Measurements from ENCODE around the gene NRCAM. TPM values are rescaled to one million over a fixed set of nuclear protein-coding genes. Genes with fewer than 3 reads are reported as not detected.

NRCAM gene
- total and polyA plus RNA-seq, 2 of the 8 experiments (the other 6 are each of a cell fraction or from before 2014, with no cell fraction given) = 2.7 to 3.8 TPM

GRCh38 chr7:108457871-108458270 is 1.6 kb upstream of the NRCAM start:
- no peak overlapping the region for H2BK5ac ChIP-seq (ENCODE audit: low read depth, low read length)

More at GRCh38 chr7:108457871-108458270, 1.6 kb upstream of the NRCAM start:
- FAIRE-seq (no peak), DNase-seq (ENCODE audit: low read depth in 1 of 2, low spot score in 2 of 2) (no peak)
- no peak overlapping the region for H2BK20ac ChIP-seq (ENCODE audit: low read length)
- H3K27me3 ChIP-seq (replicated peaks in 1 of 4; ENCODE audit: control insufficient read depth in 3 of 4, extremely low read depth in 1 of 4, insufficient read depth in 3 of 4, low read length in 3 of 4) = peaks cover 6 to 44% (median 33%) of the 10 kb centered on the region in 4 experiments
- peaks cover 0 to 1% of the 10 kb centered on the region in 2 experiments for H4K20me1 ChIP-seq (replicated peaks in 1 of 2; ENCODE audit: control insufficient read depth in 1 of 2, insufficient read depth in 2 of 2, low read length in 2 of 2)
- POLR2A ChIA-PET (ENCODE audit: partially characterized antibody) = no interaction called here
- H2BK120ac ChIP-seq (replicated peaks; ENCODE audit: low read depth, low read length) = no peak overlapping the region
- no peak overlapping the region for H2AK5ac ChIP-seq (ENCODE audit: low read depth, low read length)
- peaks cover 0 to 4% (median 2%) of the 10 kb centered on the region in 4 experiments; a peak in 3 of 7 replicates for H3K4me1 ChIP-seq (replicated peaks in 1 of 4; ENCODE audit: control insufficient read depth in 3 of 4, insufficient read depth in 4 of 4, low read length in 3 of 4)
- no peak overlapping the region for H3K9ac ChIP-seq (replicated peaks in 1 of 4; ENCODE audit: extremely low read depth in 1 of 4, low read depth in 3 of 4, low read length in 3 of 4)
- no peak overlapping the region for H3K4me3 ChIP-seq (ENCODE audit: extremely low read depth in 1 of 4, insufficient read depth in 2 of 4, low read depth in 3 of 4, low read length in 4 of 4)
- no peak overlapping the region for H2AFZ ChIP-seq (ENCODE audit: low read length)
- H3K23me2 ChIP-seq (ENCODE audit: low read depth, low read length) = peaks cover 21% of the 10 kb centered on the region
- H3K27ac ChIP-seq (ENCODE audit: low read depth, low read length) = no peak overlapping the region
- H3K56ac ChIP-seq (replicated peaks; ENCODE audit: insufficient read length, low read depth, low read length) = no peak overlapping the region
- CTCF ChIA-PET (ENCODE audit: partially characterized antibody) = interaction anchor here (0.6 to 2.8 kb wide), 4 partner anchors 7 to 39 kb away, joined by 3 to 13 read pairs (median 6); no protein-coding TSS in a partner anchor
- H4K91ac ChIP-seq (replicated peaks; ENCODE audit: insufficient read length, low read length) = no peak overlapping the region
- H3K9me3 ChIP-seq (ENCODE audit: insufficient read depth in 2 of 2, low read depth in 1 of 2, low read length in 1 of 2) = no peaks in the 10 kb centered on the region
- TF ChIP-seq BACH1 (IDR thresholded peaks at IDR 0.05; ENCODE audit: low read length) (no peak), EZH2 (IDR thresholded peaks at IDR 0.05; ENCODE audit: low read depth, low read length, severe bottlenecking) (no peak), CEBPB (IDR thresholded peaks at IDR 0.05; ENCODE audit: low read depth, low read length) (no peak)
- no peak overlapping the region for H3K14ac ChIP-seq (ENCODE audit: insufficient read length)
- H4K5ac ChIP-seq (ENCODE audit: insufficient read length, low read depth, low read length) = no peak overlapping the region
- H2BK12ac ChIP-seq (ENCODE audit: low read depth, low read length) = no peak overlapping the region
- no peaks in the 10 kb centered on the region for H3K79me1 ChIP-seq (ENCODE audit: low read depth, low read length)
- no peak overlapping the region for H3K18ac ChIP-seq (ENCODE audit: extremely low read depth, low read length)
- no peaks in the 10 kb centered on the region for H3K36me3 ChIP-seq (ENCODE audit: control insufficient read depth in 2 of 4, insufficient read depth in 4 of 4, low read length in 3 of 4)
- no peak overlapping the region; the same call in 1 of the 2 replicates for H2BK15ac ChIP-seq (ENCODE audit: low read length)
- H3K79me2 ChIP-seq (ENCODE audit: control insufficient read depth in 1 of 2, insufficient read depth in 2 of 2, low read length in 2 of 2) = no peaks in the 10 kb centered on the region
- no peak overlapping the region for H3K23ac ChIP-seq (ENCODE audit: insufficient read length)
- H3K4ac ChIP-seq (replicated peaks; ENCODE audit: insufficient read length, low read depth, low read length) = no peak overlapping the region
- peak overlapping the region in 1 of 2 experiments; percentile 94; a peak in 1 of 4 replicates for H3K4me2 ChIP-seq (ENCODE audit: insufficient read depth in 1 of 2, low read depth in 2 of 2, low read length in 2 of 2)
- H4K8ac ChIP-seq (ENCODE audit: extremely low read depth, insufficient read depth, low read length) = no peak overlapping the region

Data from H1 (cell line).